OCI-LY1 (cell line): Measurements from ENCODE around the gene EPM2A.
A peak's percentile ranks its signal among the peaks of the same experiment; 100 is the strongest.

Source experiments
- H2AFZ ChIP-seq: fragments of 200-600 bp; sonication (generic), shearing (Covaris generic); 2 replicates; pipeline ENCODE4 v1.6.0; 2014; ENCODE audit warnings: antibody characterized with exemption, mild to moderate bottlenecking, low read length
- H3F3A ChIP-seq: fragments of 200-600 bp; sonication (generic), shearing (Covaris generic); 2 replicates; pipeline ENCODE4 v1.6.0; 2014; ENCODE audit warnings: mild to moderate bottlenecking, antibody characterized with exemption, low read length, moderate library complexity; ENCODE audit not compliant: insufficient read depth
- H3K27ac ChIP-seq: fragments of 200-600 bp; sonication (generic); 2 replicates; pipeline ENCODE4 v1.5.1; 2014; ENCODE audit warnings: low read length, mixed run types, mild to moderate bottlenecking, low read depth; ENCODE audit not compliant: poor library complexity, severe bottlenecking
- H3K27me3 ChIP-seq: fragments of 200-600 bp; sonication (generic); 2 replicates; pipeline ENCODE4 v1.6.0; 2014; ENCODE audit warnings: antibody characterized with exemption, mild to moderate bottlenecking, low read length, moderate library complexity; ENCODE audit not compliant: insufficient read depth
- H3K36me3 ChIP-seq: fragments of 200-600 bp; sonication (generic); 2 replicates; pipeline ENCODE4 v1.6.1; 2014; ENCODE audit warnings: mild to moderate bottlenecking, antibody characterized with exemption, low read length, moderate library complexity, mixed read lengths; ENCODE audit not compliant: insufficient read depth
- H3K4me1 ChIP-seq: fragments of 200-600 bp; sonication (generic); 2 replicates; pipeline ENCODE4 v1.5.1; 2014; ENCODE audit warnings: mild to moderate bottlenecking, low read length, moderate library complexity; ENCODE audit not compliant: insufficient read depth, severe bottlenecking
- H3K4me2 ChIP-seq: fragments of 200-600 bp; sonication (generic), shearing (Covaris generic); 2 replicates; pipeline ENCODE4 v1.6.1; 2014; ENCODE audit warnings: low read length
- H3K4me3 ChIP-seq: fragments of 200-600 bp; sonication (generic); 2 replicates; pipeline ENCODE4 v1.5.1; 2014; ENCODE audit warnings: low read length, low read depth, mild to moderate bottlenecking, mixed read lengths; ENCODE audit not compliant: poor library complexity, severe bottlenecking
- H3K79me2 ChIP-seq: fragments of 200-600 bp; shearing (Covaris generic); 2 replicates; pipeline ENCODE4 v1.6.1; 2016; ENCODE audit warnings: mixed run types, low read length, mixed read lengths; ENCODE audit not compliant: insufficient read depth
- H3K9ac ChIP-seq: fragments of 200-600 bp; sonication (generic), shearing (Covaris generic); 2 replicates; pipeline ENCODE4 v1.6.1; 2014; ENCODE audit warnings: mild to moderate bottlenecking, low read length, mixed read lengths
- H3K9me2 ChIP-seq: fragments of 200-600 bp; sonication (generic), shearing (Covaris generic); 2 replicates; pipeline ENCODE4 v1.6.1; 2014; ENCODE audit warnings: low read depth, mild to moderate bottlenecking, low read length, mixed read lengths
- H3K9me3 ChIP-seq: fragments of 200-600 bp; shearing (Covaris generic); 2 replicates; pipeline ENCODE4 v1.6.1; 2014; ENCODE audit warnings: low read length, mixed read lengths
- H4K20me1 ChIP-seq: fragments of 200-600 bp; sonication (generic), shearing (Covaris generic); 2 replicates; pipeline ENCODE4 v1.6.0; 2016; ENCODE audit warnings: mild to moderate bottlenecking, low read length; ENCODE audit not compliant: insufficient read depth
- CTCF ChIP-seq: fragments of 200-600 bp; sonication (generic), shearing (Covaris generic); IDR thresholded peaks from 2 replicates; pipeline ENCODE4 v1.5.1; 2017; ENCODE audit warnings: mild to moderate bottlenecking, antibody characterized with exemption, low read length, moderate library complexity, mixed read lengths
- EZH2 ChIP-seq: fragments of 200-600 bp; sonication (generic), shearing (Covaris generic); IDR thresholded peaks from 2 replicates; pipeline ENCODE4 v1.8.0; 2017; ENCODE audit warnings: borderline replicate concordance, mixed run types, mild to moderate bottlenecking, antibody characterized with exemption, low read length, moderate library complexity, mixed read lengths

EPM2A gene

GRCh38 chr6:145761584-145761983 is 26.3 kb upstream of the EPM2A start:
- Histone ChIP-seq H2AFZ (no peak overlapping the region), H3K4me3 (no peak overlapping the region), H3K9me2 (no peaks in the 10 kb centered on the region), H3K9ac (no peak overlapping the region), H3K36me3 (no peaks in the 10 kb centered on the region), H3K79me2 (no peaks in the 10 kb centered on the region), H3F3A (no peaks in the 10 kb centered on the region), H3K27me3 (no peaks in the 10 kb centered on the region), H3K4me2 (no peak overlapping the region), H3K27ac (no peak overlapping the region), H3K4me1 (peaks cover 17% of the 10 kb centered on the region), H4K20me1 (no peaks in the 10 kb centered on the region), H3K9me3 (no peaks in the 10 kb centered on the region)
- TF ChIP-seq EZH2 (no peak), CTCF (peak; percentile 75)

GRCh38 chr6:145758113-145758512 is 22.8 kb upstream of the EPM2A start:
- H2AFZ ChIP-seq, result no peak overlapping the region
- no peak overlapping the region for H3K4me2 ChIP-seq
- peaks cover 12% of the 10 kb centered on the region for H3K4me1 ChIP-seq
- no peak overlapping the region for H3K27ac ChIP-seq
- H3F3A ChIP-seq, result no peaks in the 10 kb centered on the region
- TF ChIP-seq EZH2 (no peak), CTCF (no peak)
- no peaks in the 10 kb centered on the region for H4K20me1 ChIP-seq
- H3K4me3 ChIP-seq, result no peak overlapping the region
- no peak overlapping the region for H3K9ac ChIP-seq
- H3K9me3 ChIP-seq, result no peaks in the 10 kb centered on the region
- H3K27me3 ChIP-seq, result no peaks in the 10 kb centered on the region
- no peaks in the 10 kb centered on the region for H3K9me2 ChIP-seq
- H3K79me2 ChIP-seq, result no peaks in the 10 kb centered on the region
- no peaks in the 10 kb centered on the region for H3K36me3 ChIP-seq

GRCh38 chr6:145756170-145756662 is 20.9 kb upstream of the EPM2A start:
- no peak for TF ChIP-seq EZH2
- TF ChIP-seq CTCF, result no peak
- Histone ChIP-seq H3K9me2 (no peaks in the 10 kb centered on the region), H3K9me3 (no peaks in the 10 kb centered on the region), H3K27ac (no peak overlapping the region), H3K4me3 (no peak overlapping the region), H3K79me2 (no peaks in the 10 kb centered on the region), H3K36me3 (no peaks in the 10 kb centered on the region), H3K9ac (no peak overlapping the region), H2AFZ (no peak overlapping the region), H3K4me1 (peaks cover 2% of the 10 kb centered on the region), H3K27me3 (no peaks in the 10 kb centered on the region), H4K20me1 (no peaks in the 10 kb centered on the region), H3F3A (no peaks in the 10 kb centered on the region), H3K4me2 (no peak overlapping the region)
